ENCODE measurements around the gene OSBPL7. TPM values are rescaled to one million over a fixed set of nuclear protein-coding genes. Genes with fewer than 3 reads are reported as not detected.

OSBPL7 gene
- total RNA-seq, 1 donor from 2014 or later: 17.4 TPM

DNA sequence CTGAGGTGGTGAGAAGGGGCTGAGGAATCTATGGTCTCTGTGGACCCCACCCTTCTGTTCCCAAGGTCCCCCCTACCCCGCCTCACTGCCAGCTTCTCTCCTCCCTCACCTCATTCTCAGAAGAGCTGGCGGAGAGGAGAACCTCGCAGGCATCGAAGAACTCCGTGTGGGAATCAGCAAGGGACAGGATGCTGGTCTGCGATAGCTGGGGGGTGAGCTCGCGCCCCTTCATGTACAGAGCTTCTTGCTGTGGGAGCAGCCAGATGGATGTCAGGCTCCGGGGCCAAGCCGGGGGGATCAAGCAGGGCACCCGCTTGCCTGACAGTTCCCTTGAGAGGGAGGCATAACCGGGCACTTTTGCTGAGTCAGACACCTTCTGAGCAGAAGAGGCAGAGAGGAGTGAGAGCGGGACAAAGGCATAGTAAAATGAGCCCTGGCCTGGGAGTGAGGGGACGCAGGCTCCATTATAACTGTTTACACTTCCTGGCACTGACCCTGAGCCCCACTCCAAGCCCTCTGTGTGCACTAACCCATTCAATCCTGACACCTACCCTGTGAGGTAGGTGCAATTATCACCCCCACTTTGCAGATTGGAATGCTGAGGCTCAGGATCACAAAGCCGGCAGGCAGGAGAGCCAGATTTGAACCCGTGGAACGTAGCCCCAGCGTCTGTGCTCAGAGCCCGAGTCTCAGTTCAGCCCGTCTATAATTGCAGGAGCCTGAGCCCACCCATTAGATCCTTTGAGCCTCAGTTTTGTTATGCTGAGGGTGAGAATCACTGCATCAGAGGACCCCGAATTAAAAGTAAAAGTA lies 6.3 kb downstream of the OSBPL7 start:
- H3K4me1 Mint-ChIP-seq (ENCODE audit: low read depth): peaks cover 19% of the 10 kb centered on the region
- TF ChIP-seq, protein P1, sequence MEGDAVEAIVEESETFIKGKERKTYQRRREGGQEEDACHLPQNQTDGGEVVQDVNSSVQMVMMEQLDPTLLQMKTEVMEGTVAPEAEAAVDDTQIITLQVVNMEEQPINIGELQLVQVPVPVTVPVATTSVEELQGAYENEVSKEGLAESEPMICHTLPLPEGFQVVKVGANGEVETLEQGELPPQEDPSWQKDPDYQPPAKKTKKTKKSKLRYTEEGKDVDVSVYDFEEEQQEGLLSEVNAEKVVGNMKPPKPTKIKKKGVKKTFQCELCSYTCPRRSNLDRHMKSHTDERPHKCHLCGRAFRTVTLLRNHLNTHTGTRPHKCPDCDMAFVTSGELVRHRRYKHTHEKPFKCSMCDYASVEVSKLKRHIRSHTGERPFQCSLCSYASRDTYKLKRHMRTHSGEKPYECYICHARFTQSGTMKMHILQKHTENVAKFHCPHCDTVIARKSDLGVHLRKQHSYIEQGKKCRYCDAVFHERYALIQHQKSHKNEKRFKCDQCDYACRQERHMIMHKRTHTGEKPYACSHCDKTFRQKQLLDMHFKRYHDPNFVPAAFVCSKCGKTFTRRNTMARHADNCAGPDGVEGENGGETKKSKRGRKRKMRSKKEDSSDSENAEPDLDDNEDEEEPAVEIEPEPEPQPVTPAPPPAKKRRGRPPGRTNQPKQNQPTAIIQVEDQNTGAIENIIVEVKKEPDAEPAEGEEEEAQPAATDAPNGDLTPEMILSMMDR (IDR thresholded peaks at IDR 0.05): no peak
- no peak overlapping the region for H3K4me3 Mint-ChIP-seq (ENCODE audit: unreplicated experiment)
- H3K9me3 Mint-ChIP-seq (ENCODE audit: low read depth): no peaks in the 10 kb centered on the region
- peaks cover 41% of the 10 kb centered on the region for H3K36me3 Mint-ChIP-seq (ENCODE audit: low read depth)
- peak; percentile 60 for DNase-seq (ENCODE audit: low spot score)
- no peak overlapping the region for H3K27ac Mint-ChIP-seq (ENCODE audit: unreplicated experiment)
- H3K27me3 Mint-ChIP-seq (ENCODE audit: low read depth): no peaks in the 10 kb centered on the region

DNA sequence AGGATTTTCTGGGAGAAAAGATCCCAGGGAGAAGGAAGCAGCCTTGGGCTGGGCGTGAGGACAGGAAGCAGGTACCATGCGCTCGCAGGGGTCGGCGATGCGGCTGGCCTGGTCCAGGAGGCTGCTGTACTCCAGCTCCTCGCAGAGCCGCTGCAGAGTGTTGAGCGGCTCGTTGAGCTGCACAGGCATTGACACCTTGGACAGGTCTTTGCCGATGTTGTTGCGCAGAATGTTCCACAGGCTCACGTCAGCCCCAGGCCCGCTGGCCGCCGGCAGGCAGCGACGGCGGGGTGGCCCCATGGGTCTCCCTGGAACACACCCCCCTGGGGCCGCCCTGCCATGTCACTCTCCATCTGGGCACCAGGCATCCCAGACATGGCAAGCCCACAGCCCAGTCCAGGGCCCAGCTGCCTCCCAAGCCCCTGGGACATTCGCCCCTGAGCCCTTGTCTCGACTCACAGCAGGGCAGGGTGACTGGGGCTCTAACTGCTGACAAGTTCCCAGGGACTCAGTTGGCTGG lies 8.0 kb downstream of the OSBPL7 start:
- H3K27me3 Mint-ChIP-seq (ENCODE audit: low read depth): no peaks in the 10 kb centered on the region
- H3K36me3 Mint-ChIP-seq (ENCODE audit: low read depth): peaks cover 42% of the 10 kb centered on the region
- no peak overlapping the region for H3K4me3 Mint-ChIP-seq (ENCODE audit: unreplicated experiment)
- peaks cover 23% of the 10 kb centered on the region for H3K4me1 Mint-ChIP-seq (ENCODE audit: low read depth)
- H3K27ac Mint-ChIP-seq (ENCODE audit: unreplicated experiment): no peak overlapping the region
- no peaks in the 10 kb centered on the region for H3K9me3 Mint-ChIP-seq (ENCODE audit: low read depth)
- peak; percentile 81 for DNase-seq (ENCODE audit: low spot score)
- TF ChIP-seq, protein P1 (IDR thresholded peaks at IDR 0.05): no peak

DNA sequence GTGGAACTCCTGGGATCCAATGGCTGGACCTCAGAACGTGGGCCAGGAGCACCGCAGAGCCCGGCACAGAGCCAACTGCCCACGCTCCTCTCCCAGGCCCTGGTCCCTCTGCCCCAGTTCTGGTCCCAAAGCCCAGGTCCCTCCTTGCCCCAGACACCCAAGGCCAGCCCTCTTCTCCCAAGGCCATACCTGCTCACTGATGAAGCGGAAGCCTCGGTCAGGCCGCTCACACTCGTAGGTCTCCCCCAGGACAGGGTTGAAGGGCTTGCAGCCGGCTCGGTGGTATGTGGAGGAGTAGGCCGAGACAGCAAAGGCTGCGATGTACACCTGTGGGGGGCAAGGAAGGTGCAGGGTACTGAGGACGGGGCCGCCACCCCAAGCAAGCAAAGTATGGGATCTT lies 8.5 kb downstream of the OSBPL7 start:
- no peak for DNase-seq (ENCODE audit: low spot score)
- TF ChIP-seq, protein P1 (IDR thresholded peaks at IDR 0.05): no peak
- Mint-ChIP-seq H3K4me1 (ENCODE audit: low read depth) (peaks cover 23% of the 10 kb centered on the region), H3K9me3 (ENCODE audit: low read depth) (no peaks in the 10 kb centered on the region), H3K36me3 (ENCODE audit: low read depth) (peaks cover 44% of the 10 kb centered on the region), H3K27me3 (ENCODE audit: low read depth) (no peaks in the 10 kb centered on the region), H3K27ac (ENCODE audit: unreplicated experiment) (no peak overlapping the region), H3K4me3 (ENCODE audit: unreplicated experiment) (no peak overlapping the region)

DNA sequence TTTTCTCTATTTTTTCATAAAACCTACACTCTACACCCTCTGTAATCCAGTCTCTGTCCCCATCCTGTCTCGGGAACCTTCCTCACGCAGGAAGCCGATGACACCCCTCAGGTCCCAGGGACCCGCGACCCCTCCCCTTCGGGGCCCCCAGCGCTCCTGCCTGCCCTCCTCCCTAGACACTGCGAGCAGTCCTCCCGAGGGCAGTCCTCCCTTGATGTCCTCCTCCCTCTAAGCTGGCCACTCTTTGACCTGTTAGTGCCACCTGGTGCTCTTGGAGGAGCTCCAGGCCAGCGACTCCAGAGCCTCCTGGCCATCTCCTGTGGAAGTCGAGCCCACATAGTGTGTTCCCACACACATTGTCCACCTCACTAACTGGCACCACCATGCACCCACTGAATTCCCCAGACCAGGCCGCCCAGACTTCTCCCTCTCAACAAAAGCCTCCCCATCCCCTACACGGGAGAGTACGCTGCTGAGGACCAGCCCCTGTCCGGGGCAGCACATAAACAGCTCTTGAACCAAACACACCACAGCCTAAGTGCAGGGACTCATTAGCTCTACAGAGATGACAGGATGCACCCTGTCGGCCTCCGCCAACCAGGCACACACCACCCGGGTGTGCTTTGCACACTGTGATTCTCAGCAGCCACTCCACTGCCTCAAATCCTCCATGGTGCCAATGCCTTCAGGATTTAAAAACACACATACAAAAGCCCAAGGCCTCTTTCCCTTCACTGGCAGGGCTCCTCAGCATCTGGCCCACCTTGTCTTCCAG lies 9.3 kb downstream of the OSBPL7 start:
- Mint-ChIP-seq H3K4me1 (ENCODE audit: low read depth) (peaks cover 23% of the 10 kb centered on the region), H3K27ac (ENCODE audit: unreplicated experiment) (no peak overlapping the region), H3K27me3 (ENCODE audit: low read depth) (no peaks in the 10 kb centered on the region), H3K36me3 (ENCODE audit: low read depth) (peaks cover 45% of the 10 kb centered on the region), H3K9me3 (ENCODE audit: low read depth) (no peaks in the 10 kb centered on the region), H3K4me3 (ENCODE audit: unreplicated experiment) (no peak overlapping the region)
- peak; percentile 79 for DNase-seq (ENCODE audit: low spot score)
- TF ChIP-seq, protein P1 (IDR thresholded peaks at IDR 0.05): no peak

DNA sequence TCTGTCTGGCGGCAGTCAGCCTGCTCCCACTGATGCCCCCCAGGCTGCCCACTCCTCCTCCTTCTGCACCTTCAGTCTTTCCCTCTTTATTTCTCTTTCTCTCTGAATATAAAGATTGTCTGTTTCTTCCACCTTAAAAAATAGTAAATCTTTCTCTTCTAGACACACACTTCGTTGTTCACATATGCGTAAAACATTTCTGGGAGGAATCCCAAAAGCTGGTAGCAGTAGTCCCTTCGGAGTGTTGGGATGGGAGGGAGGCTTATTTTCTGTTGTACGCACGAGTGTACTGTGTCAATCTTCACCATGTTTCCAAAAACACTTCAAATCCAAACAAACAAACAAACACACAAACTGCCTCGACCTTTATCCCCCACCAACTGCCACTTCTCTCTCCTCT lies 9.9 kb downstream of the OSBPL7 start:
- peaks cover 46% of the 10 kb centered on the region for H3K36me3 Mint-ChIP-seq (ENCODE audit: low read depth)
- peak; percentile 30 for DNase-seq (ENCODE audit: low spot score)
- no peak overlapping the region for H3K4me3 Mint-ChIP-seq (ENCODE audit: unreplicated experiment)
- H3K27ac Mint-ChIP-seq (ENCODE audit: unreplicated experiment): peak overlapping the region; percentile 88
- no peaks in the 10 kb centered on the region for H3K9me3 Mint-ChIP-seq (ENCODE audit: low read depth)
- no peaks in the 10 kb centered on the region for H3K27me3 Mint-ChIP-seq (ENCODE audit: low read depth)
- TF ChIP-seq, protein P1 (IDR thresholded peaks at IDR 0.05): no peak
- H3K4me1 Mint-ChIP-seq (ENCODE audit: low read depth): peaks cover 23% of the 10 kb centered on the region

All from chondrocyte (in vitro differentiated cells).